Regular cardiac myocyte (primary cell): ENCODE results near the gene RGPD8. TPM values are rescaled to one million over a fixed set of nuclear protein-coding genes. Genes with fewer than 3 reads are reported as not detected.

ENCODE experiments used
- total RNA-seq: library from RNA; depleted of rRNA; stranded (reverse); fragments of >200 nt; gene quantifications from 2 replicates; pipeline ENCODE4 v1.2.3, GENCODE V29; 2014

Gene RGPD8
- 16.5 and 25.1 TPM in 2 replicates for total RNA-seq

DNA sequence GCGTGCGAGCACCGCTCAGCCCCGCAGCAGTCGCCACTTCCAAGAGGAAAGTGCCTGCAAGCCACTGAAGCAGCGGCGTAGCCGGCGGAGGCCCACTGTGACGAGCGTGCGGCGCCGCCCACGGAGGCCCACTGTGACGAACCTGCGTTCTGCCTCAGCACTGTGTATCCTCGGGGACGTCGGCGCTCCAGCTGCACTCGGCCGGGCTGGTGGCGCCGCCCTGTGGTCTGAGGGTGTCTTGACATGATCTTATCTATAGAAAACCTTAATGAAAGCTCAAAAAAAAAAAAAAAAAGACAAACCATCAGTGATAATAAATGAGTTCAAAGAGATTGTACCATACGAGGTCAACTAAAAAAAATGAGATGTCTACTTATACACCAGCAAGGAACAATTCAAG lies at the start of gene RGPD8:
TSS of gene RGPD8 (minus strand) at position 166 of the 400 bp plus-strand sequence. CDS start 192 bp downstream, outside the sequence.

DNA sequence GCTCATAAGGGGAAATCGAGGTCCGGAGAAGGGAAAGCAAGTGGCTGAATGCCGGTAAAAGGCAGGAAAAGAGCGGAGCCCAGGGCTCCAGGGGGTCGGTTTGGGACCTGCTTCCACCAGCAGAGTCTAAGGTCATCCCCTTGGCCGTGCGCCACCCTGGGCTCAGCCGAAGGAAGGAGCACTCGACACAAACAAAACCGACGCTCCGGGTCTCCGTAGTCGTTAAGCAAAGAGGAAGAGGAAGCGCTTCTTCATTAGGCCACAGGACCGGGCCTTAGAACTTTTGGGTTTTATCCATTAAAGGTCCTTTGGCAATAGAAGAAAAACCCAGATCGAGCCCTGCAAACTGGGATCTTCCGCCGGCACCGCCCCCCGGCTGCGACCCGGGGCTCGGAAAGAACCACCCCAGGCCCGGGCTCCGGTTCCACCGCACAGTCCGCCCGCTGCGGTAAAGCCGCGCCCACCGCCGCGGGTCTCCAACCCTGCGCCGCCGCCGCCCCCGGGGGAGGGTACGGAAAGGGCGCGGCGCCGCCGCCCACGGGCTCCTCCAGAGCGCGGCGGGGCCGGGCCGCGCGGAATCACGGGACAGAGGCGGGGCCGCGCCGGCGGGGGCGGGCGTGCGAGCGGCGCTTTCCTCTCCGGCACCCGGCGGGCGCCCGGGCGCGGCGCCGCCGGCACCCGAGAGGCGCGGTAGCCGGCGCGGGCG lies 48.2 kb upstream of the RGPD8 start, which contains the start of gene TTL:
TSS of gene TTL (plus strand) at position 629 of the 706 bp plus-strand sequence. CDS start 189 bp downstream, outside the sequence.

Other genes with a start within 250 kb of the RGPD8 start
- 5.8 and 22.0 TPM in 2 replicates for gene ZC3H8, start 178.6 kb downstream of the RGPD8 start, total RNA-seq
- 1.5 and 5.1 TPM in 2 replicates for gene ZC3H6, start 158.0 kb downstream of the RGPD8 start, total RNA-seq
- 42.8 and 56.2 TPM in 2 replicates for gene TTL, start 48.5 kb upstream of the RGPD8 start, total RNA-seq
- 13.2 and 25.1 TPM in 2 replicates for gene POLR1B, start 108.8 kb upstream of the RGPD8 start, total RNA-seq
- 4.5 and 9.8 TPM in 2 replicates for gene CHCHD5, start 151.0 kb upstream of the RGPD8 start, total RNA-seq
- 84.6 and 377 TPM in 2 replicates for gene SLC20A1, start 212.3 kb upstream of the RGPD8 start, total RNA-seq